GM23338 (cell line): ENCODE measurements around the gene ZNF283. TPM values are rescaled to one million over a fixed set of nuclear protein-coding genes. Genes with fewer than 3 reads are reported as not detected.

ENCODE experiments used
- ATAC-seq: fragments of 200-7000 bp; cut with Tn5 transposase; 3 replicates; pipeline ENCODE4 v1.9.1; 2020
- DNase-seq: peaks from one replicate; pipeline ENCODE4 v3.0.0-alpha.2; 2015; ENCODE audit warnings: low spot score
- H2AFZ ChIP-seq: fragments of 200-600 bp; sonication (generic); 2 replicates; pipeline ENCODE4 v1.8.0; 2016; ENCODE audit warnings: antibody characterized with exemption, mild to moderate bottlenecking, moderate library complexity
- H3F3A ChIP-seq: fragments of 200-600 bp; sonication (generic); replicated peaks from 2 replicates; pipeline ENCODE4 v1.8.0; 2017; ENCODE audit warnings: antibody characterized with exemption, mixed run types, low read depth
- H3K27ac ChIP-seq: fragments of 200-600 bp; sonication (generic); 2 replicates; pipeline ENCODE4 v1.6.1; 2016; ENCODE audit warnings: low read depth
- H3K27me3 ChIP-seq: fragments of 200-600 bp; sonication (generic); 2 replicates; pipeline ENCODE4 v1.8.0; 2016; ENCODE audit warnings: mild to moderate bottlenecking, mixed run types, moderate library complexity; ENCODE audit not compliant: insufficient read depth
- H3K36me3 ChIP-seq: fragments of 200-600 bp; sonication (generic); 2 replicates; pipeline ENCODE4 v1.8.0; 2016; ENCODE audit warnings: mild to moderate bottlenecking; ENCODE audit not compliant: insufficient read depth
- H3K4me1 ChIP-seq: fragments of 200-600 bp; sonication (generic); 2 replicates; pipeline ENCODE4 v1.8.0; 2016; ENCODE audit warnings: mild to moderate bottlenecking, moderate library complexity; ENCODE audit not compliant: insufficient read depth
- H3K4me2 ChIP-seq: fragments of 200-600 bp; sonication (generic); 2 replicates; pipeline ENCODE4 v1.7.1; 2017; ENCODE audit warnings: mixed run types
- H3K4me3 ChIP-seq: fragments of 200-600 bp; sonication (generic); 2 replicates; pipeline ENCODE4 v1.6.1; 2016; ENCODE audit warnings: mixed run types
- H3K79me2 ChIP-seq: fragments of 200-600 bp; sonication (generic); replicated peaks from 2 replicates; pipeline ENCODE4 v1.8.0; 2017; ENCODE audit warnings: mild to moderate bottlenecking; ENCODE audit not compliant: insufficient read depth
- H3K9me2 ChIP-seq: fragments of 200-600 bp; sonication (generic); 2 replicates; pipeline ENCODE4 v1.8.0; 2017; ENCODE audit not compliant: insufficient read depth
- H4K20me1 ChIP-seq: fragments of 200-600 bp; sonication (generic); replicated peaks from 2 replicates; pipeline ENCODE4 v1.8.0; 2017; ENCODE audit warnings: mild to moderate bottlenecking; ENCODE audit not compliant: insufficient read depth
- H3K27ac Mint-ChIP-seq: 2 replicates; pipeline ENCODE4 v1.8.0; 2020; ENCODE audit warnings: inconsistent platforms, mild to moderate bottlenecking, moderate library complexity, mixed read lengths
- H3K27me3 Mint-ChIP-seq: 3 replicates; pipeline ENCODE4 v1.8.0; 2022; ENCODE audit warnings: low read depth, mild to moderate bottlenecking, moderate library complexity, mixed read lengths, inconsistent platforms; ENCODE audit not compliant: insufficient read depth, poor library complexity
- H3K36me3 Mint-ChIP-seq: 3 replicates; pipeline ENCODE4 v1.8.0; 2021; ENCODE audit warnings: low read depth, mild to moderate bottlenecking, inconsistent platforms, moderate library complexity, mixed read lengths
- H3K4me1 Mint-ChIP-seq: 3 replicates; pipeline ENCODE4 v1.8.0; 2020; ENCODE audit warnings: mild to moderate bottlenecking, inconsistent platforms, mixed read lengths
- H3K4me3 Mint-ChIP-seq: 3 replicates; pipeline ENCODE4 v1.8.0; 2021; ENCODE audit warnings: moderate library complexity, mild to moderate bottlenecking, inconsistent platforms, mixed read lengths
- H3K9me3 Mint-ChIP-seq: 3 replicates; pipeline ENCODE4 v1.8.0; 2020; ENCODE audit warnings: moderate library complexity, mild to moderate bottlenecking, inconsistent platforms, mixed read lengths
- CREB1 ChIP-seq: fragments of 250-450 bp; sonication (Bioruptor Pico); IDR thresholded peaks from 2 replicates; pipeline ENCODE4 v1.5.0; 2020; ENCODE audit warnings: low read depth, mild to moderate bottlenecking, moderate library complexity
- EZH2 ChIP-seq: fragments of 200-600 bp; sonication (generic); IDR thresholded peaks from one replicate; pipeline ENCODE4 v1.8.0; 2017; ENCODE audit warnings: antibody characterized with exemption, mild to moderate bottlenecking, low read depth; ENCODE audit not compliant: unreplicated experiment
- EZH2phosphoT487 ChIP-seq: fragments of 200-600 bp; sonication (generic); IDR thresholded peaks from one replicate; pipeline ENCODE4 v1.8.1; 2018; ENCODE audit warnings: antibody characterized with exemption; ENCODE audit not compliant: unreplicated experiment
- JUNB ChIP-seq: IDR thresholded peaks from one replicate; pipeline ENCODE4 v1.6.1; 2016; ENCODE audit warnings: antibody characterized with exemption; ENCODE audit not compliant: unreplicated experiment
- NANOG ChIP-seq: IDR thresholded peaks from 2 replicates; pipeline ENCODE4 v1.6.1; 2016; ENCODE audit warnings: antibody characterized with exemption, borderline replicate concordance
- POLR2AphosphoS5 ChIP-seq: IDR thresholded peaks from 2 replicates; pipeline ENCODE4 v1.6.1; 2016; ENCODE audit warnings: antibody characterized with exemption, low read depth
- STAT1 ChIP-seq: IDR thresholded peaks from one replicate; pipeline ENCODE4 v1.6.1; 2016; ENCODE audit warnings: antibody characterized with exemption; ENCODE audit not compliant: unreplicated experiment
- ZNF114 ChIP-seq: fragments of 250-450 bp; sonication (Bioruptor Pico); IDR thresholded peaks from 2 replicates; pipeline ENCODE4 v1.5.0; 2020; ENCODE audit warnings: mild to moderate bottlenecking, moderate library complexity
- ZNF331 ChIP-seq: fragments of 250-450 bp; sonication (Bioruptor Pico); IDR thresholded peaks from 2 replicates; pipeline ENCODE4 v1.5.0; 2020; ENCODE audit warnings: low read depth, mild to moderate bottlenecking, moderate library complexity
- polyA plus RNA-seq: library from polyadenylated mRNA; unstranded; fragments of >200 nt; fragmentation: Nextera tagmentation; extraction: Ambion mirVana; gene quantifications from 2 replicates; pipeline ENCODE4 v1.2.1, GENCODE V29; 2016
- total RNA-seq: library from RNA; depleted of rRNA; stranded (reverse); fragments of >200 nt; shearing (Covaris generic); gene quantifications from 2 replicates; pipeline ENCODE4 v1.2.3, GENCODE V29; 2014
- TF ChIP-seq, protein P1 (sequence below): IDR thresholded peaks from one replicate; pipeline ENCODE4 v1.6.1; 2018; ENCODE audit warnings: antibody characterized with exemption; ENCODE audit not compliant: unreplicated experiment
- TF ChIP-seq, protein P2 (sequence below), 2 experiments: fragments of 200-600 bp in 1 of 2; sonication (generic) in 1 of 2; conservative IDR thresholded peaks; 2 replicates each; pipeline versions ENCODE4 v1.5.1 to v1.6.1; 2016 to 2017; ENCODE audit warnings: antibody characterized with exemption in 2 of 2, low read depth in 2 of 2, mild to moderate bottlenecking in 2 of 2, moderate library complexity in 1 of 2
- TF ChIP-seq, protein P3 (sequence below): fragments of 250-450 bp; sonication (Bioruptor Pico); IDR thresholded peaks from 2 replicates; pipeline ENCODE4 v1.5.0; 2020; ENCODE audit warnings: mild to moderate bottlenecking, moderate library complexity
- TF ChIP-seq, protein P4 (sequence below): IDR thresholded peaks from 2 replicates; pipeline ENCODE4 v1.6.1; 2016; ENCODE audit warnings: antibody characterized with exemption

Gene ZNF283
- total and polyA plus RNA-seq, 2 experiments from 2014 or later, result 3.1 to 12.0 TPM

DNA sequence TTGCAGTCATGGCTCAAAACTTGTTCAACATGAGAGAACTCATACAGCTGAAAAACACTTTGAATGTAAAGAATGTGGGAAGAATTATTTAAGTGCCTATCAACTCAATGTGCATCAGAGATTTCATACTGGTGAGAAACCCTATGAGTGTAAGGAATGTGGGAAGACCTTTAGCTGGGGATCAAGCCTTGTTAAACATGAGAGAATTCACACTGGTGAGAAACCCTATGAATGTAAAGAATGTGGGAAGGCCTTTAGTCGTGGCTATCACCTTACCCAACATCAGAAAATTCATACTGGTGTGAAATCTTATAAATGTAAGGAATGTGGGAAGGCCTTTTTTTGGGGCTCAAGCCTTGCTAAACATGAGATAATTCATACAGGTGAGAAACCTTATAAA, 20.1 kb downstream of the ZNF283 start:
- ATAC-seq (no peak), DNase-seq (peak; percentile 1)
- Mint-ChIP-seq H3K36me3 (peaks cover 87% of the 10 kb centered on the region), H3K4me3 (no peak overlapping the region), H3K9me3 (peaks cover 86% of the 10 kb centered on the region), H3K27me3 (no peaks in the 10 kb centered on the region), H3K4me1 (no peaks in the 10 kb centered on the region), H3K27ac (no peak overlapping the region)
- Histone ChIP-seq H3K79me2 (no peaks in the 10 kb centered on the region), H4K20me1 (no peaks in the 10 kb centered on the region), H3K4me2 (no peak overlapping the region), H3F3A (no peaks in the 10 kb centered on the region), H3K27me3 (no peaks in the 10 kb centered on the region), H3K4me1 (no peaks in the 10 kb centered on the region), H3K4me3 (no peak overlapping the region), H2AFZ (no peak overlapping the region), H3K36me3 (peaks cover 68% of the 10 kb centered on the region), H3K9me2 (no peaks in the 10 kb centered on the region; the same call in 1 of the 2 replicates), H3K27ac (peak overlapping the region; percentile 16; the same call in 1 of the 2 replicates)
- TF ChIP-seq ZNF331 (CRISPR knock-in tag), result no peak
- no peak for TF ChIP-seq ZNF114
- TF ChIP-seq POLR2AphosphoS5, result no peak
- TF ChIP-seq, protein P1, sequence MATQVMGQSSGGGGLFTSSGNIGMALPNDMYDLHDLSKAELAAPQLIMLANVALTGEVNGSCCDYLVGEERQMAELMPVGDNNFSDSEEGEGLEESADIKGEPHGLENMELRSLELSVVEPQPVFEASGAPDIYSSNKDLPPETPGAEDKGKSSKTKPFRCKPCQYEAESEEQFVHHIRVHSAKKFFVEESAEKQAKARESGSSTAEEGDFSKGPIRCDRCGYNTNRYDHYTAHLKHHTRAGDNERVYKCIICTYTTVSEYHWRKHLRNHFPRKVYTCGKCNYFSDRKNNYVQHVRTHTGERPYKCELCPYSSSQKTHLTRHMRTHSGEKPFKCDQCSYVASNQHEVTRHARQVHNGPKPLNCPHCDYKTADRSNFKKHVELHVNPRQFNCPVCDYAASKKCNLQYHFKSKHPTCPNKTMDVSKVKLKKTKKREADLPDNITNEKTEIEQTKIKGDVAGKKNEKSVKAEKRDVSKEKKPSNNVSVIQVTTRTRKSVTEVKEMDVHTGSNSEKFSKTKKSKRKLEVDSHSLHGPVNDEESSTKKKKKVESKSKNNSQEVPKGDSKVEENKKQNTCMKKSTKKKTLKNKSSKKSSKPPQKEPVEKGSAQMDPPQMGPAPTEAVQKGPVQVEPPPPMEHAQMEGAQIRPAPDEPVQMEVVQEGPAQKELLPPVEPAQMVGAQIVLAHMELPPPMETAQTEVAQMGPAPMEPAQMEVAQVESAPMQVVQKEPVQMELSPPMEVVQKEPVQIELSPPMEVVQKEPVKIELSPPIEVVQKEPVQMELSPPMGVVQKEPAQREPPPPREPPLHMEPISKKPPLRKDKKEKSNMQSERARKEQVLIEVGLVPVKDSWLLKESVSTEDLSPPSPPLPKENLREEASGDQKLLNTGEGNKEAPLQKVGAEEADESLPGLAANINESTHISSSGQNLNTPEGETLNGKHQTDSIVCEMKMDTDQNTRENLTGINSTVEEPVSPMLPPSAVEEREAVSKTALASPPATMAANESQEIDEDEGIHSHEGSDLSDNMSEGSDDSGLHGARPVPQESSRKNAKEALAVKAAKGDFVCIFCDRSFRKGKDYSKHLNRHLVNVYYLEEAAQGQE, result no peak
- TF ChIP-seq, protein P2, sequence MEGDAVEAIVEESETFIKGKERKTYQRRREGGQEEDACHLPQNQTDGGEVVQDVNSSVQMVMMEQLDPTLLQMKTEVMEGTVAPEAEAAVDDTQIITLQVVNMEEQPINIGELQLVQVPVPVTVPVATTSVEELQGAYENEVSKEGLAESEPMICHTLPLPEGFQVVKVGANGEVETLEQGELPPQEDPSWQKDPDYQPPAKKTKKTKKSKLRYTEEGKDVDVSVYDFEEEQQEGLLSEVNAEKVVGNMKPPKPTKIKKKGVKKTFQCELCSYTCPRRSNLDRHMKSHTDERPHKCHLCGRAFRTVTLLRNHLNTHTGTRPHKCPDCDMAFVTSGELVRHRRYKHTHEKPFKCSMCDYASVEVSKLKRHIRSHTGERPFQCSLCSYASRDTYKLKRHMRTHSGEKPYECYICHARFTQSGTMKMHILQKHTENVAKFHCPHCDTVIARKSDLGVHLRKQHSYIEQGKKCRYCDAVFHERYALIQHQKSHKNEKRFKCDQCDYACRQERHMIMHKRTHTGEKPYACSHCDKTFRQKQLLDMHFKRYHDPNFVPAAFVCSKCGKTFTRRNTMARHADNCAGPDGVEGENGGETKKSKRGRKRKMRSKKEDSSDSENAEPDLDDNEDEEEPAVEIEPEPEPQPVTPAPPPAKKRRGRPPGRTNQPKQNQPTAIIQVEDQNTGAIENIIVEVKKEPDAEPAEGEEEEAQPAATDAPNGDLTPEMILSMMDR (conservative IDR thresholded peaks at IDR 0.05; ENCODE audit: low read depth in 2 of 2), result no peak
- no peak for TF ChIP-seq STAT1
- no peak for TF ChIP-seq JUNB
- TF ChIP-seq CREB1 (CRISPR knock-in tag), result no peak
- TF ChIP-seq EZH2, result no peak
- no peak for TF ChIP-seq EZH2phosphoT487
- TF ChIP-seq, protein P3, sequence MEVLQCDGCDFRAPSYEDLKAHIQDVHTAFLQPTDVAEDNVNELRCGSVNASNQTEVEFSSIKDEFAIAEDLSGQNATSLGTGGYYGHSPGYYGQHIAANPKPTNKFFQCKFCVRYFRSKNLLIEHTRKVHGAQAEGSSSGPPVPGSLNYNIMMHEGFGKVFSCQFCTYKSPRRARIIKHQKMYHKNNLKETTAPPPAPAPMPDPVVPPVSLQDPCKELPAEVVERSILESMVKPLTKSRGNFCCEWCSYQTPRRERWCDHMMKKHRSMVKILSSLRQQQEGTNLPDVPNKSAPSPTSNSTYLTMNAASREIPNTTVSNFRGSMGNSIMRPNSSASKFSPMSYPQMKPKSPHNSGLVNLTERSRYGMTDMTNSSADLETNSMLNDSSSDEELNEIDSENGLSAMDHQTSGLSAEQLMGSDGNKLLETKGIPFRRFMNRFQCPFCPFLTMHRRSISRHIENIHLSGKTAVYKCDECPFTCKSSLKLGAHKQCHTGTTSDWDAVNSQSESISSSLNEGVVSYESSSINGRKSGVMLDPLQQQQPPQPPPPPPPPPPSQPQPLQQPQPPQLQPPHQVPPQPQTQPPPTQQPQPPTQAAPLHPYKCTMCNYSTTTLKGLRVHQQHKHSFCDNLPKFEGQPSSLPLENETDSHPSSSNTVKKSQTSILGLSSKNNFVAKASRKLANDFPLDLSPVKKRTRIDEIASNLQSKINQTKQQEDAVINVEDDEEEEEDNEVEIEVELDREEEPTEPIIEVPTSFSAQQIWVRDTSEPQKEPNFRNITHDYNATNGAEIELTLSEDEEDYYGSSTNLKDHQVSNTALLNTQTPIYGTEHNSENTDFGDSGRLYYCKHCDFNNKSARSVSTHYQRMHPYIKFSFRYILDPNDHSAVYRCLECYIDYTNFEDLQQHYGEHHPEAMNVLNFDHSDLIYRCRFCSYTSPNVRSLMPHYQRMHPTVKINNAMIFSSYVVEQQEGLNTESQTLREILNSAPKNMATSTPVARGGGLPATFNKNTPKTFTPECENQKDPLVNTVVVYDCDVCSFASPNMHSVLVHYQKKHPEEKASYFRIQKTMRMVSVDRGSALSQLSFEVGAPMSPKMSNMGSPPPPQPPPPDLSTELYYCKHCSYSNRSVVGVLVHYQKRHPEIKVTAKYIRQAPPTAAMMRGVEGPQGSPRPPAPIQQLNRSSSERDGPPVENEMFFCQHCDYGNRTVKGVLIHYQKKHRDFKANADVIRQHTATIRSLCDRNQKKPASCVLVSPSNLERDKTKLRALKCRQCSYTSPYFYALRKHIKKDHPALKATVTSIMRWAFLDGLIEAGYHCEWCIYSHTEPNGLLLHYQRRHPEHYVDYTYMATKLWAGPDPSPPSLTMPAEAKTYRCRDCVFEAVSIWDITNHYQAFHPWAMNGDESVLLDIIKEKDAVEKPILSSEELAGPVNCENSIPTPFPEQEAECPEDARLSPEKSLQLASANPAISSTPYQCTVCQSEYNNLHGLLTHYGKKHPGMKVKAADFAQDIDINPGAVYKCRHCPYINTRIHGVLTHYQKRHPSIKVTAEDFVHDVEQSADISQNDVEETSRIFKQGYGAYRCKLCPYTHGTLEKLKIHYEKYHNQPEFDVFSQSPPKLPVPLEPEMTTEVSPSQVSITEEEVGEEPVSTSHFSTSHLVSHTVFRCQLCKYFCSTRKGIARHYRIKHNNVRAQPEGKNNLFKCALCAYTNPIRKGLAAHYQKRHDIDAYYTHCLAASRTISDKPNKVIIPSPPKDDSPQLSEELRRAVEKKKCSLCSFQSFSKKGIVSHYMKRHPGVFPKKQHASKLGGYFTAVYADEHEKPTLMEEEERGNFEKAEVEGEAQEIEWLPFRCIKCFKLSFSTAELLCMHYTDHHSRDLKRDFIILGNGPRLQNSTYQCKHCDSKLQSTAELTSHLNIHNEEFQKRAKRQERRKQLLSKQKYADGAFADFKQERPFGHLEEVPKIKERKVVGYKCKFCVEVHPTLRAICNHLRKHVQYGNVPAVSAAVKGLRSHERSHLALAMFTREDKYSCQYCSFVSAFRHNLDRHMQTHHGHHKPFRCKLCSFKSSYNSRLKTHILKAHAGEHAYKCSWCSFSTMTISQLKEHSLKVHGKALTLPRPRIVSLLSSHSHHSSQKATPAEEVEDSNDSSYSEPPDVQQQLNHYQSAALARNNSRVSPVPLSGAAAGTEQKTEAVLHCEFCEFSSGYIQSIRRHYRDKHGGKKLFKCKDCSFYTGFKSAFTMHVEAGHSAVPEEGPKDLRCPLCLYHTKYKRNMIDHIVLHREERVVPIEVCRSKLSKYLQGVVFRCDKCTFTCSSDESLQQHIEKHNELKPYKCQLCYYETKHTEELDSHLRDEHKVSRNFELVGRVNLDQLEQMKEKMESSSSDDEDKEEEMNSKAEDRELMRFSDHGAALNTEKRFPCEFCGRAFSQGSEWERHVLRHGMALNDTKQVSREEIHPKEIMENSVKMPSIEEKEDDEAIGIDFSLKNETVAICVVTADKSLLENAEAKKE, result no peak
- TF ChIP-seq, protein P4, sequence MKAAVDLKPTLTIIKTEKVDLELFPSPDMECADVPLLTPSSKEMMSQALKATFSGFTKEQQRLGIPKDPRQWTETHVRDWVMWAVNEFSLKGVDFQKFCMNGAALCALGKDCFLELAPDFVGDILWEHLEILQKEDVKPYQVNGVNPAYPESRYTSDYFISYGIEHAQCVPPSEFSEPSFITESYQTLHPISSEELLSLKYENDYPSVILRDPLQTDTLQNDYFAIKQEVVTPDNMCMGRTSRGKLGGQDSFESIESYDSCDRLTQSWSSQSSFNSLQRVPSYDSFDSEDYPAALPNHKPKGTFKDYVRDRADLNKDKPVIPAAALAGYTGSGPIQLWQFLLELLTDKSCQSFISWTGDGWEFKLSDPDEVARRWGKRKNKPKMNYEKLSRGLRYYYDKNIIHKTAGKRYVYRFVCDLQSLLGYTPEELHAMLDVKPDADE, result no peak
- TF ChIP-seq NANOG, result no peak
